Natural killer cell (primary cell): ENCODE data around the gene WDR93. TPM values are rescaled to one million over a fixed set of nuclear protein-coding genes. Genes with fewer than 3 reads are reported as not detected.

Experiments used
- ATAC-seq, 3 donors: fragments of 150-1000 bp in 2 of 3; fragments of 200-7000 bp in 1 of 3; cut with Tn5 transposase; 1 replicate in 1 of 3; 2 replicates in 2 of 3; pipeline ENCODE4 v1.10.0; 2021; ENCODE audit warnings: mild to moderate bottlenecking in 2 of 3, moderate library complexity in 2 of 3
- DNase-seq, 2 donors: peaks; one replicate each; pipeline versions ENCODE4 v3.0.0 to v3.0.0-alpha.2; 2013 to 2021; ENCODE audit warnings: mixed read lengths in 1 of 2
- H3K27ac ChIP-seq: one replicate; pipeline ENCODE4 v1.5.1; 2013; ENCODE audit warnings: mild to moderate bottlenecking, low read length
- H3K27me3 ChIP-seq: one replicate; pipeline ENCODE4 v1.6.1; 2013; ENCODE audit warnings: low read length; ENCODE audit not compliant: control insufficient read depth, insufficient read depth
- H3K36me3 ChIP-seq: one replicate; pipeline ENCODE4 v1.6.1; 2013; ENCODE audit warnings: low read length; ENCODE audit not compliant: control insufficient read depth, insufficient read depth
- H3K4me1 ChIP-seq: one replicate; pipeline ENCODE4 v1.6.1; 2013; ENCODE audit warnings: low read length; ENCODE audit not compliant: control insufficient read depth, insufficient read depth
- H3K4me3 ChIP-seq: one replicate; pipeline ENCODE4 v1.5.1; 2013; ENCODE audit warnings: low read length
- H3K9me3 ChIP-seq: one replicate; pipeline ENCODE4 v1.6.1; 2013; ENCODE audit warnings: low read length; ENCODE audit not compliant: control insufficient read depth, insufficient read depth
- H3K27ac Mint-ChIP-seq, 2 donors: one replicate each; pipeline ENCODE4 v1.8.0; 2022; ENCODE audit warnings: mild to moderate bottlenecking in 2 of 2, mixed read lengths in 2 of 2, moderate library complexity in 1 of 2
- H3K27me3 Mint-ChIP-seq, 2 donors: one replicate each; pipeline ENCODE4 v1.8.0; 2022; ENCODE audit warnings: low read depth in 2 of 2, mixed read lengths in 2 of 2
- H3K36me3 Mint-ChIP-seq: one replicate; pipeline ENCODE4 v1.8.0; 2022; ENCODE audit warnings: mixed read lengths
- H3K4me1 Mint-ChIP-seq, 2 donors: one replicate each; pipeline ENCODE4 v1.8.0; 2022; ENCODE audit warnings: mixed read lengths in 2 of 2
- H3K4me3 Mint-ChIP-seq: one replicate; pipeline ENCODE4 v1.8.0; 2022; ENCODE audit warnings: mild to moderate bottlenecking, moderate library complexity, mixed read lengths
- H3K9me3 Mint-ChIP-seq, 2 donors: one replicate each; pipeline ENCODE4 v1.8.0; 2022; ENCODE audit warnings: mixed read lengths in 2 of 2
- CTCF ChIP-seq: fragments of 200-600 bp; IDR thresholded peaks from one replicate; pipeline ENCODE4 v1.8.0; 2022; ENCODE audit warnings: antibody characterized with exemption
- WGBS: methylation state at CpG from one replicate; pipeline ENCODE4 v1.1.7; 2013; ENCODE audit warnings: missing lambda C conversion rate; ENCODE audit not compliant: insufficient coverage; 5-methylcytosine and 5-hydroxymethylcytosine counted together
- intact Hi-C: fragments of 100-400 bp; cut with micrococcal nuclease; formaldehyde crosslinking; loops from one replicate; pipeline ENCODE4 v1.14.2; 2022
- total RNA-seq, 4 donors: library from RNA; stranded (reverse); fragments of 120-200 nt in 1 of 4; gene quantifications; one replicate each; pipeline versions ENCODE4 v1.2.3 to v1.2.4, GENCODE V29; 2013 to 2022

WDR93 gene
- total RNA-seq, 3 donors from 2014 or later (not counting 1 experiment from before 2014, with no cell fraction given), result 0.25 to 0.38 TPM; not detected in 1

- Histone ChIP-seq H3K9me3 (no peaks in the 10 kb centered on the region), H3K4me1 (peaks cover 8% of the 10 kb centered on the region), H3K27me3 (peaks cover 4% of the 10 kb centered on the region), H3K36me3 (no peaks in the 10 kb centered on the region), H3K4me3 (no peak overlapping the region), H3K27ac (no peak overlapping the region)
- no peaks in the 10 kb centered on the region for H3K36me3 Mint-ChIP-seq
- H3K27me3 Mint-ChIP-seq, result peaks cover 10 to 16% of the 10 kb centered on the region in 2 donors
- DNase-seq (no peak), ATAC-seq (no peak)
- no peak for TF ChIP-seq CTCF
- H3K4me3 Mint-ChIP-seq, result peak overlapping the region; percentile 73
- intact Hi-C loops, result no loop called here
- WGBS, result 92% methylated on average over 11 of the region's 13 CpGs
- H3K27ac Mint-ChIP-seq, result no peak overlapping the region
- H3K9me3 Mint-ChIP-seq, result no peaks in the 10 kb centered on the region
- H3K4me1 Mint-ChIP-seq, result peaks cover 0 to 7% of the 10 kb centered on the region in 2 donors
These were observed 25.9 kb upstream of the WDR93 start for GRCh38 chr15:89664441-89665350.

DNA sequence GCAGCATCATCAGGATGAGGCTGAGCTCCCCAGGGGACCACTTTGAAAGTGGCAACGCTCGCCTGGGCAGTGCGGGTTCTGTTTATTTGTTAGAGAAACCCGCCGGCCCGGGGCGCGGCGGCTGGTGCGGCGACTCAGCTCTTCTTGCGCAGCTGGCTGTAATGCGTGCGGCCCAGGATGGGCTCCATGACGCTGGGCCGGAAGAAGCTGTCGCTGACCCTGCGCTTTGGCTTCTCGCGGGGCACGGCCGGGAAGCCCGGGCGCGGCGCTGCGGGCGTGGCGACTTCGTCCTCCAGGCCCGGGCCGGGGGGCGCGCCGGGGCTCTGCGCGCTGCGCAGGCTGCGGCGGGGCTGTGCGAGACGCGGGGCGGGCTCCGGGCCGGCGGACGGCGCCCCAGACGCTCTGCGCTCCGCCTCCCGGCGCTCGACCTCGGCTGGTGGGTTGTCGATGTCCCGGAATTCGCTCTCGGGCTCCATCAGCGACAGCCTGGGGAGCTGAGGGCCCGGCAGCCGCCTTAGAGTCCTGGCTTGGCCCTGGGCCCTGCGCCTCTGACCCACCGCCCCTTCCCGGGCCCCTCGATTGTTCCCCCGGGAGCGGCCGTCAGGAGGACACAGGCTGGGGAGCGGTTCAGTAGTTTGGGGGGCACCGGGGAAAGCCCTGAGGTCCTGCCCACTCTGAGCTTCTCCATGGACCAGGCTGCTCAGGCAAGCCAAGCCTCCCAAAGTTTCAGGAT is 25.0 kb upstream of the WDR93 start:
- H3K27me3 Mint-ChIP-seq, result peaks cover 2 to 12% of the 10 kb centered on the region in 2 donors
- no peak overlapping the region for H3K27ac Mint-ChIP-seq
- peaks cover 0 to 7% of the 10 kb centered on the region in 2 donors for H3K4me1 Mint-ChIP-seq
- ATAC-seq (peak; percentile 54 to 86 (median 61)), DNase-seq (no peak)
- no peaks in the 10 kb centered on the region for H3K36me3 Mint-ChIP-seq
- intact Hi-C loops, result no loop called here
- no peak for TF ChIP-seq CTCF
- H3K9me3 ChIP-seq, result no peaks in the 10 kb centered on the region
- H3K36me3 ChIP-seq, result no peaks in the 10 kb centered on the region
- H3K4me1 ChIP-seq, result peaks cover 8% of the 10 kb centered on the region
- H3K27ac ChIP-seq, result no peak overlapping the region
- no peaks in the 10 kb centered on the region for H3K9me3 Mint-ChIP-seq
- peaks cover 2% of the 10 kb centered on the region for H3K27me3 ChIP-seq
- H3K4me3 Mint-ChIP-seq, result peak overlapping the region; percentile 49
- peak overlapping the region; percentile 13 for H3K4me3 ChIP-seq
- 3% methylated on average over 72 of the region's 72 CpGs for WGBS

DNA sequence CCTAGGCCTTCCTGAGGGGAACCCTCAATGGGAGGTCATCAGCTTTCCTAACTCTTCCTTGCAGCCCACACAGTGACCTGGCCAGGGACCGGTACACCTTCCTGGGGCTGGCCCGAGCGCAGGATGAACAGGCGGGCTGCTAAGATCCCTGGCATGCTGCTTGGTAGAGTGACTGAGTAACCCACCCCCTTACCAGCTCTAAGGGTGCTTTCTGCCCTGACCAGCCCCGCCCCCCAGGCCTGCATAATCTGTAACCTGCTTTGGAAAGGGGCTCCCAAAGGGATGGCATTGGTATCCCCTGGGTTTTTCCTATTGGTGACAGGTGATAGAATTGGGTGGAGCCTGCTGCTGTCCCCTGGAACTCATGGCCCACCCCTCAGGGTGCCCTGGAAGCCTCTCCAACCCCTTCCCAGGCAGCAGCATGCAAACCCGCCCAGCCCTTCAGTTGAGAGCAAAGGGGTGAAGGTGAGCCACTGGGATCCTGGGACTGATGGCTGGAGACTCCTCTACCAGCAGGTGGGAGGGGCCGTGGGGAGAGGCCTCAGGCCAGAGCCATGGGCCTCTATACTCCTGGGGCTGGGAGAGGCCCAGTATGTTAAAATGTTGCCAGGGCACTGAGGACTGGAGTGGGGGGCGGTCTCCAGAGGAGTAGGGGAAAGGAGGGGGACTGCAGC is 24.3 kb upstream of the WDR93 start:
- WGBS, result 97% methylated on average over 8 of the region's 8 CpGs
- Histone ChIP-seq H3K27me3 (peaks cover 2% of the 10 kb centered on the region), H3K27ac (no peak overlapping the region), H3K4me3 (peak overlapping the region; percentile 10), H3K36me3 (no peaks in the 10 kb centered on the region), H3K9me3 (no peaks in the 10 kb centered on the region), H3K4me1 (peaks cover 8% of the 10 kb centered on the region)
- DNase-seq (no peak), ATAC-seq (no peak)
- no peaks in the 10 kb centered on the region for H3K9me3 Mint-ChIP-seq
- intact Hi-C loops, result no loop called here
- H3K27me3 Mint-ChIP-seq, result peaks cover 0 to 9% of the 10 kb centered on the region in 2 donors
- no peak for TF ChIP-seq CTCF
- H3K4me1 Mint-ChIP-seq, result peaks cover 0 to 7% of the 10 kb centered on the region in 2 donors
- H3K36me3 Mint-ChIP-seq, result no peaks in the 10 kb centered on the region
- peak overlapping the region; percentile 49 for H3K4me3 Mint-ChIP-seq
- H3K27ac Mint-ChIP-seq, result no peak overlapping the region
